HG03039 (cell line): Measurements from ENCODE around the gene ARHGAP42.
"Not testable (repeated sequence)": the region's sequence is repeated elsewhere in the genome, so short reads cannot be mapped to it uniquely, and the experiment has no call there.

Source experiments
- ATAC-seq: cut with Tn5 transposase; IDR thresholded peaks from one replicate; pipeline ENCODE4 v1.9.1; 2021; ENCODE audit warnings: mild to moderate bottlenecking, moderate library complexity; ENCODE audit not compliant: unreplicated experiment

ARHGAP42 gene

GRCh38 chr11:101003468-101003867 lies 316.4 kb downstream of the ARHGAP42 start:
- no peak for ATAC-seq

GRCh38 chr11:101008961-101009689 lies 322.0 kb downstream of the ARHGAP42 start:
- no peak for ATAC-seq

GRCh38 chr11:101009690-101010055 lies 322.6 kb downstream of the ARHGAP42 start:
- ATAC-seq, result no peak

GRCh38 chr11:101010899-101011298 lies 323.8 kb downstream of the ARHGAP42 start:
- ATAC-seq, result no peak

DNA sequence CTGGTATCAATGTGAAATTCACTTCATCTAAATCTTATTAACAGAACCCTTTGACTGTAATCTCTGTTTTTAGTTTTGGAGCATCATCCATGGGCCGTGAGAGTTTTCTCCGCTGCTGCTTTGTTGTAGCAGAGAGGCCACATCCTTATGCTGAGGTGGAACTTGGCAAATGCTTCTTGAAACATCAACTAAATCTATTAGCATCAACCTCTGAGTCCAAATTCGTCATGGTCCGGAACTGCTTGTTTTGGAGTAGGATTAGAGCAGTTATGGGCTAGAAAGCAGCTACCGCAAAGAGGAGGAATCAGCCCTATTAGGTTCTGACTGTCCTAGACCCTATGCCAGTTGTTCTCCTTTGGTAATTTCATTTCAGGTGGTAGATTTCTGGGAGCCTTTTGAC lies 324.8 kb downstream of the ARHGAP42 start:
- ATAC-seq, result no peak

DNA sequence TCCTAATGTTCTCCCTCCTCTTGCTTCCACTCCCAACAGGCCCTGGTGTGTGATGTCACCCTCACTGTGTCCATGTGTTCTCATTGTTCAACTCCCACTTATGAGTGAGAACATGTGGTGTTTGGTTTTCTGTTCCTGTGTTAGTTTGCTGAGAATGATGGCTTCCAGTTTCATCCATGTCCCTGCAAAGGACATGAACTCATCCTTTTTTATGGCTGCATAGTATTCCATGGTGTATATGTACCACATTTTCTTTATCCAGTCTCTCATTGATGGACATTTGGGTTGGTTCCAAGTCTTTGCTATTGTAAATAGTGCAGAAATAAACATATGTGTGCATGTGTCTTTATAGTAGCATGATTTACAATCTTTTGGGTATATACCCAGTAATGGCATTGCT lies 326.6 kb downstream of the ARHGAP42 start:
- ATAC-seq, result not testable (repeated sequence)

DNA sequence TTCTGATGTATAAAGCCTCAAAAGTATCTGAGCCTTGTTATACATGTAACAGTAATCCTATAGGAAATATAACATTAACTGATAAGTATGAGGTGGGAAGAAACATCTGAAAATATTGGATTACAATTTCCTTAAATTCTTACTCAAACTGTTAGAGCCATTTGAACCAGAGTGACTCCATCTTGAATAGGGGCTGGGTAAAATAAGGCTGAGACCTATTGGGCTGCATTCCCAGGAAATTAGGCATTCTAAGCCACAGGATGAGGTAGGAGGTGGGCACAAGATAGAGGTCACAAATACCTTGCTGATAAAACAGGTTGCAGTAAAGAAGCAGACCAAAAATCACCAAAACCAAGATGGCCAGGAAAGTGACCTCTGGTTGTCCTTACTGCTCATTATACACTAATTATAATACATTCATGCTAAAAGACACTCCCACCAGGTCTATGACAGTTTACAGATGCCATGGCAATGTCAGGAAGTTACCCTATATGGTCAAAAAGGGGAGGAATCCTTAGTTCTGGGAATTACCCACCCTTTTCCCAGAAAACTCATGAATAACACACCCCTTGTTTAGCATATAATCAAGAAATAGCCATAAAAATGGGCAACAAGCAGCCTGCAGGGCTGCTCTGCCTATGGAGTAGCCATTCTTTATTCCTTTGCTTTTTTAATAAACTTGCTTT lies 327.7 kb downstream of the ARHGAP42 start:
- no peak for ATAC-seq

DNA sequence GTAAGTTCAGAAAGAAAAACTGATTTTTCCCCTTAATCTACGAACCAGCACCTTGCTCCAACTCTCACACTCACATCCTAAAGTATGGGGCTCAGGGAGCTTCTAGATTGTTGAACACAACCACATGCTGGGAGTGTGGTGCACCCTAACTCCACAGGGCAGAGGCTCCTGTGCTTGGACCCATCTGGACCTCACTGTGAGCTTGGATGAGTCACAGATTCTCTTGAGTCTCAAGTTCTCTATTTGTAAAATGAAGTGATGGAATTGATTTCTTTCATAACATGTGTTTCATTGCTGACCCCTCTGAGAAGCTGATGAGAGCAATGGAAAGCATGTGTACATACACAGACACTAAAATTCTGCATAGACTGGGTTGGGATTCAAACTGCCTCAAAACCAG lies 332.8 kb downstream of the ARHGAP42 start:
- no peak for ATAC-seq

GRCh38 chr11:101022256-101022655 lies 335.2 kb downstream of the ARHGAP42 start:
- no peak for ATAC-seq

DNA sequence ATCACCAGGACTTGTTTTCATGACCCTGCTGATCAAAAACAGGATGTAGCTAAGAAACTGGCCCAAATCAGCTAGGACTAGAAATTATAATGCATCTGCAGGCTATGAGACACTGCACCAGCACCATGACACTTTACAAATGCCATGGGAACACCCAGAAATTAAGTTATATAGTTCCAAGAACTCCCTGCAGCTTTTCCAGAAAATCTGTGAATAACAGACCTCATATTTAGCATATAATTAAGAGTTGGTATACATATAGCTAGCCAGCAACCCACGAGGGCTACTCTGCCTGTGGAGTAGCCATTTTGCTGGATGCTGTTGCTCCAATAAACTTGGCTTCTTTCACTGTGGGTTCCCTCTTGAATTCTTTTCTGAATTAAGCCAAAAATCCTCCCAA lies 341.6 kb downstream of the ARHGAP42 start:
- ATAC-seq, result no peak

GRCh38 chr11:101030015-101030414 lies 342.9 kb downstream of the ARHGAP42 start:
- ATAC-seq, result no peak

DNA sequence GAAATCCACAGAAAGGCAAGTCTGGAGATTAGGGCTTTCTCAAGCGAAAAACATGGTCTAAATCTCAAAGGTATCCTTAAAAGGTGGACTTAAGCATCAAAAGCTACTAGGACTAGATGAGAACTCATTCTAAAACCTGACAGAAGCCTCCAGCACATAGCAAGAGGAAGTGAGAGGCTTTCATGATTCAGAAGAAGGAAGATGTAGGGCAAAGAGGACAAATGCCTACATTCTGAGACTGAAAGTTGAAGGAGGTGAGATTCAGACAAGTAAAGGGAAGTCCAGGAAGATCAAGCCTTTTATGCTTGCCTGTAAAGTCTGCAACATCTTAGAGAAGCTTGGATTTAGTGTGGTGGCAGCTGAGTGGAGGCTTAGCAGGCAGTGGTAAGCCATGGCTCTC lies 343.6 kb downstream of the ARHGAP42 start:
- ATAC-seq, result no peak

DNA sequence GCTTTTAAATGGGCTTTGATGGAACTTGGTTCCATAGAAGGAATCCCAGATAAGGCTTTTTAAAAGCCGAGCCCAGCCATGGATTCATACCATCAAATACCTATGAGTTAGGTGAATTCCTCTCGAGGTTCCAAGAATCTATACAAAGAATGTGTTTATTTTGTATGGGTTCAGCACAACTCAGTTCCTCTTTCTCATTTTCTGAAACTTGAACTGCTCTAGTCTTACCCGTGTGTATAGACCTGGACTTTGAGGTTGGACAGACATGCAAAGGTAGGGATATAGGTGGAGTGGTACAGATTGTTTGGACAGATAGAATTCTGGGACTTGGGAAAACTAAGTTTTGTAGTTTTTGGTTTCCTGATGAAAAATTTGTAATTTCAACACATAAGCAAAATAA lies 344.6 kb downstream of the ARHGAP42 start:
- ATAC-seq, result no peak

- ATAC-seq, result no peak
These were observed 345.9 kb downstream of the ARHGAP42 start for GRCh38 chr11:101032991-101033390.

GRCh38 chr11:101034076-101034475 lies 347.0 kb downstream of the ARHGAP42 start:
- ATAC-seq, result no peak

GRCh38 chr11:101035872-101036271 lies 348.8 kb downstream of the ARHGAP42 start:
- ATAC-seq, result no peak
